ENCODE data around the gene GPC5.

GPC5 gene

DNA sequence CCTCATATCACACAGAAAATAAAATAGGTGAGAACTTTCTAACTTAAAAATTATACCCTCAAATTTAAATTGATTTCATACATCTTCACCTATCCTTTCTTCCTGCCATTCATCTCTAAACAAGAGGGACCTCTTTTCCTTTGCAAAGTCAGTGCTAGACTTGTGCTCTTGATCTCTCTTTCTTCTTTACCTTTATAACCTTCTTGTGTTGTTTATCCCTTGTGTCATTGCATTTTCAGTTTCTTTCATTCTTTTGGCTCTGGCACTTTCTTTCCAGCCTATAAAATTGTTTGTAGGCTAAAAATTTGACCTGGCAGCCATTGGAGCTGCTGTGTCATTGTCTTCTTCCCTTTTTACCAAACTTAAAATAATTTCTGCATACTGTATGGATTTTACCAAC, 190.1 kb downstream of the GPC5 start:
- FAIRE-seq = no peak
- TF ChIP-seq, protein P1, sequence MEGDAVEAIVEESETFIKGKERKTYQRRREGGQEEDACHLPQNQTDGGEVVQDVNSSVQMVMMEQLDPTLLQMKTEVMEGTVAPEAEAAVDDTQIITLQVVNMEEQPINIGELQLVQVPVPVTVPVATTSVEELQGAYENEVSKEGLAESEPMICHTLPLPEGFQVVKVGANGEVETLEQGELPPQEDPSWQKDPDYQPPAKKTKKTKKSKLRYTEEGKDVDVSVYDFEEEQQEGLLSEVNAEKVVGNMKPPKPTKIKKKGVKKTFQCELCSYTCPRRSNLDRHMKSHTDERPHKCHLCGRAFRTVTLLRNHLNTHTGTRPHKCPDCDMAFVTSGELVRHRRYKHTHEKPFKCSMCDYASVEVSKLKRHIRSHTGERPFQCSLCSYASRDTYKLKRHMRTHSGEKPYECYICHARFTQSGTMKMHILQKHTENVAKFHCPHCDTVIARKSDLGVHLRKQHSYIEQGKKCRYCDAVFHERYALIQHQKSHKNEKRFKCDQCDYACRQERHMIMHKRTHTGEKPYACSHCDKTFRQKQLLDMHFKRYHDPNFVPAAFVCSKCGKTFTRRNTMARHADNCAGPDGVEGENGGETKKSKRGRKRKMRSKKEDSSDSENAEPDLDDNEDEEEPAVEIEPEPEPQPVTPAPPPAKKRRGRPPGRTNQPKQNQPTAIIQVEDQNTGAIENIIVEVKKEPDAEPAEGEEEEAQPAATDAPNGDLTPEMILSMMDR (IDR thresholded peaks at IDR 0.05; ENCODE audit: insufficient read depth, missing control alignments) = no peak
- DNase-seq (ENCODE audit: insufficient read length, low spot score) = no peak

DNA sequence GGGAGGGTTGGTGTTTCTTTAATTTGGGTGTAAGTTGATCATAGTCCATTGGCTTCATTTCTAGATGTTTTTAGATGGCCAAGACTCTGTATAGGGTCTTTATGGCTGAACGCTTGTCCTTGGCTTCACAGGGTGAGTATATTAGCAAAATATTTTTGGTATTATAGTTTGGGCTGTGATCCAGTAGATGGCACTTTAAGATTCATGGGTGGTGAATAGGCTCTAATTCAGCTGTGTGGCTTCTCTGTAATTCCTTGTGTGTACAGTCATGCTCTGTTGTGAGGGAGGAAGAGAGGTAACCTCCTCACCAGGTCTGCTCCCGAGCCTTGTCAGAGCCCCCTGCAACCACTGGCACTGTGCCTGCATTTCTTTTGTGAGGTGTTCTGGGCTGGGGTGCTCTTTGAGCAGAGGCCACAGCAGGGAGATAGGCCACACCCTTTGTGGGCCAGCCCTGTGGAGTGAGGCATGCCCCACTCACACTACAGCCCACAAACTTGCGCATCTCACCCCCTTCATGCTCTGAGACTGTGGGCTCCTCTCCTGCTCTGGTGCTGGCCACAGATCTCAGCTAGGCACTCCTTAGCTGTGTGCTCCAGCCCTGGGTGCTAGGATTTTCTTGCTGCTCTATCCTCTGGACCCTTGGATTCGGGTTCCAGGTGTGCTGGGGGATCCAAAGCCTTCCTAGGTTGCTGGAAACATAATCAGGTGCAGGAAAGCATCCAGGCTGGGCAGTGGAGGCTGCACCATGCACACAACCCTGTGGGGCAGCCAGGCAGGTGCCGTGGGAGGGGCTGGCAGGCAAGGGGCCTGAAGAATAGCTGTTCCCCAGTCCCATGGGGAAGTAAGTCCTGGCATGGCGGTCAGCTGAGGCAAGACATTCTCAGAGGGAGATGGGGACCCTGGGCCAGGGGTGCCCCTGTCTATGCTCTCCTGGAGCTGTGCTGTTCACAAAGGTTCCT, 193.9 kb downstream of the GPC5 start:
- TF ChIP-seq, protein P1 (IDR thresholded peaks at IDR 0.05; ENCODE audit: insufficient read depth, missing control alignments) = no peak
- no peak for DNase-seq (ENCODE audit: insufficient read length, low spot score)
- FAIRE-seq = no peak

DNA sequence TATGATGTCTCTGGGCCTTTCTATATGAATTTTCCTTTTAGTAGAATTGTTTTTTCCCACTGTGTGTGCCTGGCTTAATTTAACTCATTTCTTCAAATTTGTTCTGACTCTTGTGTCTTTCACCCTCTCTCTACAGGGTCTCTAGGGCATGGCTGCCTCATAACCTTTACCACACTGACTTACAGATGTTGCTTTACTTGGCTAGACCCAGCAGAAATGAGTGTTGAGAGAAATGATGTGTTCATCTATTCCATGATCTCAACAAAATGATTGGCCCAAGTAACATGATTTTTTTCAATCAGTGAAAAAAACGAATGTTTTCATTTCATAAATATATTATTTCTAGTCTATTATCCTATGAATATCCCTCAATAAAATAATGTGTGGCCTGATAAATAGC, 195.0 kb downstream of the GPC5 start:
- FAIRE-seq (no peak), DNase-seq (ENCODE audit: insufficient read length, low spot score) (no peak)
- TF ChIP-seq, protein P1 (IDR thresholded peaks at IDR 0.05; ENCODE audit: insufficient read depth, missing control alignments) = no peak

DNA sequence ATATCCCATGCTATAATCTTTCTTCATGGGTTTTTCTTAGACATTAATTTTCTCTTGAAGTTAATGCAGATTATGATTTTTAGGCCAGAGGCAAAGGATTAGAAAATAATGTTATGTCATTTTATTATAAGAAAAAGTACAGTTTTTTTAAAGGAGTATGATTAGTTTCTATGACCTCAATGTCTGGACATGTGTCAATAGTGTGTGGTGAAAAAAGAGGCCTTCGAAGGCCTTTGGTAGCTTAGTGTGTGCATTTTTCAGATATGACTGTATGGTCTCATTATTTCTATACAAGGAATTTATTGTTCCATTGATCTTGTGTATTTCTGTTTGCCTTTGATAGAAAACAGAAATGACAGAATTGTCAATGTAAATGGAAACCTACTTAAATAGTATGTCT, 195.6 kb downstream of the GPC5 start:
- FAIRE-seq (no peak), DNase-seq (ENCODE audit: insufficient read length, low spot score) (no peak)
- TF ChIP-seq, protein P1 (IDR thresholded peaks at IDR 0.05; ENCODE audit: insufficient read depth, missing control alignments) = no peak

DNA sequence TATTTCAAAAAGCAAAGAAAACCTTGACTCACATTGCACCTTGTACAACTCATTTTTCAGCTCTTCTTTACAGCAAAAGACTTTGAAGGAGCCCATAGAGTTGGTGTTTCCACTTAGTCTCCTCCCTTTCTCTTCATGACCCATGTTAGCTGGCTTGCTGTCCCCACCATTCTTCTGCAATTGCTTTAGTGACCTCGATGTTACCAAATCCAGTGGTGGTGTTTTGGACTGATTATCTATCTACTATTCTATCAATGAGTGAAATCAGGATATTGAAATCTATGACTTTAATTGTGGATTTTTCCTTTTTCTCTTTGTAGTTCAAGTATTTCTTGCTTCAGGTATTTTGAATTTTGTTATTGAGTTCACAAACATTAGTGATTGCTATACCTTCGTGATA, 197.3 kb downstream of the GPC5 start:
- TF ChIP-seq, protein P1 (IDR thresholded peaks at IDR 0.05; ENCODE audit: insufficient read depth, missing control alignments) = no peak
- FAIRE-seq (peak; percentile 16), DNase-seq (ENCODE audit: insufficient read length, low spot score) (no peak)

DNA sequence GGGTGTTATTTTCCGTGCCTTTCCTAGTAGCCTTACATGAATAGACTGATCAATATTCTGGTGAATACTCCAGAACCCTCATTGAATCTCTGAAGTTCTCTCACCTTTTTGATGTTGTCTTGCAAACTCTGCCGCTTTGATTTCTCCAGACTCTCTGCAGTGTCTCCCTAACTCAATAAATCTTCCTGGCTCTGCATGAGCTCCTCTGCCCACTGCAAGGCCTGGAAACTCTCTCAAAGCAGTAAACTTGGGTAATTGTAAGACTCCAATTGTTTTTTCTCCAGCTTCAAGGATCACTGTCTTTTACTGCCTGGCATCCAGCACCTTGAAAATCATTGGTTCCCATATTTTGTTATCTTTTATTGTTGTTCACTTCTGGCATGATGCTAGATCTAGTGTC, 198.4 kb downstream of the GPC5 start:
- DNase-seq (ENCODE audit: insufficient read length, low spot score) (no peak), FAIRE-seq (no peak)
- TF ChIP-seq, protein P1 (IDR thresholded peaks at IDR 0.05; ENCODE audit: insufficient read depth, missing control alignments) = no peak

DNA sequence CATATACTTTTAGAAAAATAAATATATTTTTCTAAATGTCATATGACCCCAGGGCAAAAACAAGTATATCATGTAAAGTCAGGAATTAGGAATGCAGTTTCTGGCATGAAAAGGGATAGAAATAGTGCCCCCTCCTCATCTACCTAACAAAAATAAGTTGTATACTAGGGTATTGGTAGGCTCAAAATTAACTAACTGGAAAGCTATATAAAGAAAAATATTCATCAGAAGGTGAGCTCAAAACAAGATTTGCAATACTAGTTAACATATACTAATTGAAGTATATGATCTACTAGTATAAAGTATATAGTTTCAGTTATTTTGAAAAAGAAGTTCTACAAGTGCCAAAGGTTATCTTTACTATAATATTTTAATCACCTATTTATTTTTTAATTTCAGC, 200.2 kb downstream of the GPC5 start:
- DNase-seq (ENCODE audit: insufficient read length, low spot score) = no peak
- FAIRE-seq = no peak
- TF ChIP-seq, protein P1 (IDR thresholded peaks at IDR 0.05; ENCODE audit: insufficient read depth, missing control alignments) = no peak

All from D721Med (cell line).